HT1080 (cell line): ENCODE data around the gene CDK14. TPM values are rescaled to one million over a fixed set of nuclear protein-coding genes. Genes with fewer than 3 reads are reported as not detected.
A peak's percentile ranks its signal among the peaks of the same experiment; 100 is the strongest.
"Not testable (repeated sequence)": the region's sequence is repeated elsewhere in the genome, so short reads cannot be mapped to it uniquely, and the experiment has no call there.

Experiments used
- DNase-seq: peaks from one replicate; pipeline ENCODE4 v3.0.0-alpha.2; 2015; ENCODE audit warnings: low read depth
- total RNA-seq: library from RNA; depleted of rRNA; stranded (reverse); fragments of >200 nt; shearing (Covaris generic); gene quantifications from 2 replicates; pipeline ENCODE4 v1.2.3, GENCODE V29; 2014

Gene CDK14
- total RNA-seq, 1 experiment from 2014 or later = 8.1 TPM

GRCh38 chr7:91140286-91140685 is 544.2 kb downstream of the CDK14 start:
- no peak for DNase-seq

DNA sequence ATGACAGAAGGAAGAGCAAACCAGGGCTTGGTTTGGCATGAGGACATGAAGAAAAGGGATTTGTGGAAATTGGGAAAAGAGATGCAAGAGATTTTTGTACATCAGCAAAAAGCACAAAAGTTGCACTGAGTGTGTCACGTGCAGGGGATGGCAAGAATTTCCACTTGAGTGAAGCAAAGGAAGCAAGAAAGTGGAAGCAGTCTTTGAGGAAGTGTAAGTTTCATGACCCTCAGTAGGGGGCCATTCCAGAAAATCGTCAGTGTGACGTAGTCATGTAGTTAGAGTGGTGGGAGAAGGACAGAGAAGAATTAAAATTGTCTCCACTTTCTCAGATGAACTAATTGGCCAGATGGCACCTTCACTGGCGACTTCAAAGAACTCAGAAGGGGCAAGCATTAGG is 544.9 kb downstream of the CDK14 start:
- no peak for DNase-seq

DNA sequence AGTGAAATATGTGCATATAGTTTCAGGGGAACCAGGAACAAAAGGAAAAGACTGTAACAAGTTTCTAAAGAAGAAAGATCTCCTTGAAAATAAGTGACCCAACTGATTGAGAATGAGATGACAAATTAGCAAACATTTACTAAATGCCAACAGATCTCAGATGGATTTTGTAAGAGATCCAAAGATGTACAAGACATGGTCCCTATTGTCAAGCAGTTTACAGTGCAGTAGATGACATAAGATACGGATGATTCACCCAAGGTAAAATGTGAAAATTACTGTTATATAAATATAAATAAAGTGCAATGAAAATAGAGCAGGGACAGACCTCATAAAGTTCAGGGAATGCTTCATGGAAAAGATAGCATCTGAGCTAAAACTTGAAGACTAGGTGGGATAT is 546.6 kb downstream of the CDK14 start:
- no peak for DNase-seq

GRCh38 chr7:91149341-91150246 is 553.5 kb downstream of the CDK14 start:
- DNase-seq = no peak

- no peak for DNase-seq
Measured at GRCh38 chr7:91151916-91152315, 555.8 kb downstream of the CDK14 start.

GRCh38 chr7:91156316-91157185 is 560.4 kb downstream of the CDK14 start:
- DNase-seq = no peak

GRCh38 chr7:91157579-91158320 is 561.6 kb downstream of the CDK14 start:
- no peak for DNase-seq

- no peak for DNase-seq
Measured at GRCh38 chr7:91162436-91162835, 566.3 kb downstream of the CDK14 start.

DNA sequence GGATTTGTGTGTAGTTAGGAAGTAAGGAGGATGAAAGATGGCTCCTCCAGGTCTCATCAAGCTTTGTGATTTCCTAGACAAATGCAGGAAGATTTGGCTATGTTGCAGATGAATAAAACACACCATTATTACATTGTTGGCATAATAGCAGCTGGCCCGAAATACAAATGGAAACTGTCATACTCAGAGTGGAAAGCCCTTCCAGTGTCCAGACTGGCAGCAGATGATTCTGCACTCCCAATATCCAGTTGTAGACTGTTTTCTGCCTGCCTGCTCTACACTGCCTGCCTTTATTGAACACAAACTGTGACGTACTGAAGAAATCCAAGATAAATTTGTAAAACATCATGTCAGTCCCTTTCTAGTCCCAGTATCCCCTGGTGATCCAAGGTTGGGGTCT is 568.4 kb downstream of the CDK14 start:
- no peak for DNase-seq

DNA sequence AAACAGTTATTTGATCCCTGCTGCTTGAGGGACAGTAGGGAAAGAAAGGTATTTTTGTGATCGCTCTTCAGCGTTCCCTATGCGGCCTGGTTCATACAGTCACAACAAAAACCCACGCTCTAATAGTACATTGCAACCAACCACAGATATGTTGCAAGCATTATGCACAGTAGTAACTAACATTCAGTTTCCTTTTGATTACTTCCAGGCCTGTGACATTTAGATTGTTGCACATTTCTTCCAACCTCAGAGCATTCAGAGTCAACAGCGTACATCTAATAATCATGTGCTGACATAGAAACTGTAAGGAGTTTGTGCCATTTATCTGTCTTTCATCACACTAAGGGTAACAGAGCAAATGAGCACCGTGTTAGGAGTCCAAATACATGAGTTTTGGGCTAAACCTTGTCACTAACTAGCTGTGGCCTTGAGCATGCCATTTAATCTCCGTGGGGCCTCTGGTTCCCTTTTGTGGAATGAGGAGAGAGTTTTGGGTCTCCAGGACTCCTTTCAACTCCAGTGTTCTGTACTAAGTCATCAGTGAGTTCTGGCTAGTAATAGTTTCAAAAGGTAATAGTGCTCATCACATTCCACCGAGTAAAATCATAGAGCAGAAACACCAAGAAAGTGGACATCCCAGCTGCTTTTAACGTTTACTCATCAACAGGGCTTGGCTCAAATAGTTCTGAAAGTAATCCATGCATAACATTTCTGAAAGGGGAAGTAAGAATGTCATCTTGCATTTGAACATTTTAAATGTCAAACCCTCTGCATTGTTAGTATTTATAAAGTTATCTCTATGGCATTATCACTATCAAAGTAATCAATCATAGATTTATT is 569.1 kb downstream of the CDK14 start:
- peak; percentile 59 for DNase-seq

GRCh38 chr7:91165846-91166230 is 569.7 kb downstream of the CDK14 start:
- no peak for DNase-seq

DNA sequence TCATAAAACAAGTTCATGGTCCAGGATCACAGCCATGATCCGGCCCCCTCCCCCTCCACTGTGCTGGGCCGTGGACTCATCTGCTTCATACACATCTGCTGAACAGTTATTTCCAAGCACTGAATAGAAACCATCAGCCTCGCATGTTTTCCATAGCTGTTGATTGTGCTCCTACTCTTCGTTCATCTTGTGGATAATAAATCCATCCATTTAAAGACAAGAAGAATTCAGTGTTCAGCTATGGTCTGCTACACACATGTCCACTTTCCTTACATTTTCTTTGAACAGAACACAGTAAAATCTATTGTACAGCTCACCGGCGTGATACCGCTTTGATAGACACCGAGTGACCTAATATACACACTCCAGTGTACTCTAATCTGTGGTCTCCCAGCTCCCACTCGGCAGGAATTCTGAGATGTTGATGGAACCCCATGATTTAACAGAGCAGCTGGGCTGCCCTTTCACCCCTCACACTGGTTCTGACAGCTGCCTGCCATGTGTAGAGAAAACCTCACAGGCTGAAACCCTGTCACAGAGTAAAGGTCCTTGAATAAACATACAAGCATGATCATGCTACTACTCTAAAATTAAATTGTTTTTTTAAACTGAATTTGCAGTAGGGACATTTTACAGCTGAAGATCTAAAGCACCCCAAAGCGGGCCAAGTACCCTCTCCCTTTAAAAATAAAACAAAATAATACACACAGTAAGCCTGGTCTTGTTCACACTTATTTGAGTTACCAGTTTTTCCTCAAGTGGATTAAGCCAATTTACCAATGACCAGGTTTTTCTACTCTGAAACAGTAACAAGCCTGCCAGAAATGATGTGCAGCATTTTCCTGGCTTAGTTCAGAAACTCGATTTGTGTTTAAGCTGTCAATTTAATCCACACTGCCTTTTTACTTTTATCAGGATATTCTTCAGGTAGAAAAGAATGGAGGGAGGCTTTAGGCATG is 573.0 kb downstream of the CDK14 start:
- no peak for DNase-seq

GRCh38 chr7:91169830-91170191 is 573.7 kb downstream of the CDK14 start:
- no peak for DNase-seq

DNA sequence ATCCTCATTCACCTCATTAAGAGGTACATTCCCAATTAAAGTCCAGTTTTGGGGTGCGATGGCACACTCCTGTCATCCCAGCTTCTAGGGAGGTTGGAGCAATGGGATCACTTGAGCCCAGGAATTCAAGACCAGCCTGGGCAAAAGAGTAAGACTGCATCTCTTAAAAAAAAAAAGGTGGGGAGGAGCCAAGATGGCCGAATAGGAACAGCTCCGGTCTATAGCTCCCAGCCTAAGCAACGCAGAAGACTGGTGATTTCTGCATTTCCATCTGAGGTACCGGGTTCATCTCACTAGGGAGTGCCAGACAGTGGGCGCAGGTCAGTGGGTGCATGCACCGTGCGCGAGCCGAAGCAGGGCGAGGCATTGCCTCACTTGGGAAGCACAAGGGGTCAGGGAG is 577.1 kb downstream of the CDK14 start:
- not testable (repeated sequence) for DNase-seq

DNA sequence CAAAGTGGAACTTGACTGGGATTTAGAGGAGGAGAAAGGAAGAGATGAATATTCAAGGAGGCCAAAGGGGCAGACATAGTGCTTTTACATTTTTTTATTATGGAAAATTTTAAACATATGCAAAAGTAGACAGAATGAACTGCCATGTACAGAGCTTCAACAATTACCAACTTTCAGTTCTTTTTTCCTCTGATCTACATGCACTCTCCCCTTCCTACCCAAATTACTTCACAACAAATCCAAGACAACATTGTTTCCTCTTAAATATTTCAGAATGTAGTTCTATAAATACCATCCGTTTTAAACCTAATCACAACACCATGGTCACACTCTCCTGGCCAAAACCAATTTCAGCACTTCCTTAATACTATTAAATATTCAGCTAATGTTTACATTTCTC is 584.6 kb downstream of the CDK14 start:
- DNase-seq = no peak

DNA sequence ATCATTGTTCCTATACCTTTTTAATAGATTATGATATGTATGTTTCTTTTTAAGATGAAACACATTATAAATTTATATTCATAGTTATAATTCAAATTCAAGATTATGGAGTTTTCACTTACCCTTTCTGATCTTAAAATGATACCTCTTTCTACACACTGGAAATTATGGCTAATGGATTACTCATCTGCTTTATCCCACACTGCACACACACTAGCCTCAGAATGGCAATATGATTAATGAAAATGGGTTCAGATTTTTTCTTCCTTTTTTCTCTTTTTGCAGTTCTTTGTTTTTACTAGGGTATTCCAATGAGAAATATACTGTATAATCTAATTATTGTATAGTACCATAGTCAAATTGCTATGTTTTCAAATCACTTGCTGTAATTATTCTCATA is 585.8 kb downstream of the CDK14 start:
- DNase-seq = no peak

GRCh38 chr7:91182819-91183764 is 587.0 kb downstream of the CDK14 start:
- DNase-seq = peak; percentile 77

DNA sequence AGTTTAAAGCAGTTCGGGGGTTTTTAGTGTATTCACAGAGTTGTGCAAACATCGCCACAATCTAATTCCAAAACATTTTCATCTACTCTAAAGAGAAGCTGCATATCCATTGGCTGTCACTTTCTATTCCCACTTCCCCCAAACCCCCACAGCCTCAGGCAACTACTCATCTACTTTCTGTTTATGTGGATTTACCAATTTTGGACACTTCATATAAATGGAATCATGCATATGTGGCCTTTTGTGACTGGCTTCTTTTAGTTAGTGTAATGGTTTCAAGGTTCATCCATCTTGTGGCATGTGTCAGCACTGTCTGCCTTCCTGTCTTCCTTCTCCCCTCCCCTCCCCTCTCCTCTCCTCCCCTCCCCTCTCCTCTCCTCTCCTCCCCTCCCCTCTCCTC is 589.6 kb downstream of the CDK14 start:
- DNase-seq = peak; percentile 14
